HG02884 (cell line): Measurements from ENCODE around the gene PCDHGA7.
"Not testable (repeated sequence)": the region's sequence is repeated elsewhere in the genome, so short reads cannot be mapped to it uniquely, and the experiment has no call there.

Experiments
- ATAC-seq: cut with Tn5 transposase; IDR thresholded peaks from one replicate; pipeline ENCODE4 v1.9.1; 2021; ENCODE audit warnings: mild to moderate bottlenecking, moderate library complexity; ENCODE audit not compliant: unreplicated experiment

Gene PCDHGA7

DNA sequence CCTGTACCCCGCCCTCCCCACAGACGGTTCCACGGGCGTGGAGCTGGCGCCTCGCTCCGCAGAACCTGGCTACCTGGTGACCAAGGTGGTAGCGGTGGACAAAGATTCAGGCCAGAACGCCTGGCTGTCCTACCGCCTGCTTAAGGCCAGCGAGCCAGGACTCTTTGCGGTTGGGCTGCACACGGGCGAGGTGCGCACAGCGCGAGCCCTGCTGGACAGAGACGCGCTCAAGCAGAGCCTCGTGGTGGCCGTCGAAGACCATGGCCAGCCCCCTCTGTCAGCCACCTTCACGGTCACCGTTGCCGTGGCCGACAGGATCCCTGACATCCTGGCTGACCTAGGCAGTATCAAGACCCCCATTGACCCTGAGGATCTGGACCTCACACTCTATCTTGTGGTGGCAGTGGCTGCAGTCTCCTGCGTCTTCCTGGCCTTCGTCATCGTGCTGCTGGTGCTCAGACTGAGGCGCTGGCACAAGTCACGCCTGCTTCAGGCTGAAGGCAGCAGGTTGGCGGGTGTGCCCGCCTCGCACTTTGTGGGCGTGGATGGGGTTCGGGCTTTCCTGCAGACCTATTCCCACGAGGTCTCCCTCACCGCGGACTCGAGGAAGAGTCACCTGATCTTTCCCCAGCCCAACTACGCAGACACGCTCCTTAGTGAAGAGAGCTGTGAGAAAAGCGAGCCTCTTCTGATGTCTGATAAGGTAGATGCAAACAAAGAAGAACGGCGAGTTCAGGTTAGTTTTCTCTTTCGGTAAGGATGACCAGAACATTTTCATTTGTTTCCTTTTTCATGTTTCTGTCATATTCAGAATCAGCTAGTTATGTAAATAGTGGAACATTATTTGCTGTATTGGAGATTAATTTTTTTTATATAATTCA lies 16.3 kb upstream of the PCDHGA7 start:
- no peak for ATAC-seq

DNA sequence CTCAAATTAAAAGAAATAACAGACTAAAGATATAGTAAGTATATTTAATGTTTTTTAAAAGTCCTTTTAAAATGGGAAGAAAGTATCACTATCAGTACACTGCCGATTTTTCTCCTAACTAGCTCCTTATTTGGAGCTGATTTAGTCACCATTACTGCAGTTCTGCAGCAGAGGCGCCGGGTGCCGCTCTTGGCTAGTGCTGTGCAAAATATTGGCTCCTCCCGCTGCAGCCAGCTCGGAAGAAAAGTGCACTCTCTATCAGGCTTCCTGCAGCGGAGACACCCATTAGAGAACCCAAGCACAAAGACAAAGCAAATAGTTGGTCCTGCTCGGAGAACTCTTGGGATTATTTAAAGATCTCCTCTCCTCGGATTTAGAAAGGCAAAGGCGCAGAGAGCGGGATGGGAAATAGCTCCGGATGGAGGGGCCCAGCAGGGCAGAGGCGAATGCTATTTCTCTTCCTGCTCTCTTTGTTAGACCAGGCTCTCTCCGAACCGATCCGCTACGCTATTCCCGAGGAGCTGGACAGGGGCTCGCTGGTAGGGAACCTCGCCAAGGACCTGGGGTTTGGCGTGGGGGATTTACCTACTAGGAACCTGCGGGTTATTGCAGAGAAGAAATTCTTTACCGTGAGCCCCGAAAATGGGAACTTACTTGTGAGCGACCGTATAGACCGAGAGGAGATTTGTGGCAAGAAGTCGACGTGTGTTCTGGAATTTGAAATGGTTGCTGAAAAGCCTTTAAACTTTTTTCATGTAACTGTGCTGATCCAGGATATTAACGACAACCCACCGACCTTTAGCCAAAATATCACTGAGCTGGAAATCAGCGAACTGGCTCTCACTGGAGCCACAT lies 12.3 kb upstream of the PCDHGA7 start, which contains the start of gene PCDHGB3:
Gene PCDHGB3 (plus strand): TSS at position 249 of the 855 bp plus-strand sequence. CDS start 153 bp downstream, at position 402.
- peak; percentile 98 for ATAC-seq

DNA sequence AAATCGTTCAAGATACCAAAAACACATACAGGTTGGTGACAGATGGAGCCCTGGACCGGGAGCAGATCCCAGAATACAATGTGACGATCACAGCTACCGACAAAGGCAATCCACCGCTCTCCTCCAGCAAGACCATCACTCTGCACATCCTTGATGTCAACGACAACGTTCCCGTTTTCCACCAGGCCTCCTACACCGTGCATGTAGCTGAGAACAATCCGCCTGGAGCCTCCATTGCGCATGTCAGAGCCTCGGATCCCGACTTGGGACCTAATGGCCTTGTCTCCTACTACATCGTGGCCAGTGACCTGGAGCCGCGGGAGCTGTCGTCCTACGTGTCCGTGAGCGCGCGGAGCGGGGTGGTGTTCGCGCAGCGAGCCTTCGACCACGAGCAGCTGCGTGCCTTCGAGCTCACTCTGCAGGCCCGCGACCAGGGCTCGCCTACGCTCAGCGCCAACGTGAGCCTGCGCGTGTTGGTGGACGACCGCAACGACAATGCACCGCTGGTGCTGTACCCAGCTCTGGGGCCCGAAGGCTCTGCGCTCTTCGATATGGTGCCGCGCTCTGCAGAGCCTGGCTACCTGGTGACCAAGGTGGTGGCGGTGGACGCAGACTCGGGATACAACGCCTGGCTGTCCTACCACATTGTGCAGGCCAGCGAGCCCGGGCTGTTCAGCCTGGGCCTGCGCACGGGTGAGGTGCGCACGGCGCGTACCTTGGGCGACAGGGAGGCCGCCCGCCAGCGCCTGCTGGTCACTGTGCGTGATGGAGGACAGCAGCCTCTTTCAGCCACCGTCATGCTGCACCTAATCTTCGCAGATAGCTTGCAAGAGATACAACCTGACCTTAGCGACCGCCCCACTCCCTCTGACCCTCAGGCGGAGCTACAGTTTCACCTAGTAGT lies 10.7 kb upstream of the PCDHGA7 start:
- ATAC-seq = no peak

- ATAC-seq = no peak
Measured at GRCh38 chr5:141373673-141374317, 8.7 kb upstream of the PCDHGA7 start, which contains the start of gene PCDHGA6. Gene PCDHGA6, plus strand, starts transcription at chr5:141373891. Its CDS starts 193 bp downstream, at chr5:141374084.

DNA sequence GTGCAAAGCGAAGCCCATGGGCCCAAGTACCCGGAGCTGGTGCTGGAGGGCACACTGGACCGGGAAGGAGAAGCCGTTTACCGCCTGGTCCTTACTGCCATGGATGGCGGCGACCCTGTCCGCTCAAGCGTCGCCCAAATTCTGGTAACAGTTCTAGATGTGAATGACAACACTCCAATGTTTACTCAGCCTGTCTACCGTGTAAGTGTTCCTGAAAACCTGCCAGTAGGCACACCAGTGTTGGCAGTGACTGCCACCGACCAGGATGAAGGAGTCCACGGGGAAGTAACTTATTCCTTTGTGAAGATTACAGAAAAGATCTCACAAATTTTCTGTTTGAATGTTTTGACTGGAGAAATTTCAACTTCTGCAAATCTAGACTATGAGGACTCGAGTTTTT lies 7.9 kb upstream of the PCDHGA7 start:
- no peak for ATAC-seq

- not testable (repeated sequence) for ATAC-seq
Measured at GRCh38 chr5:141375444-141376155, 6.9 kb upstream of the PCDHGA7 start.

DNA sequence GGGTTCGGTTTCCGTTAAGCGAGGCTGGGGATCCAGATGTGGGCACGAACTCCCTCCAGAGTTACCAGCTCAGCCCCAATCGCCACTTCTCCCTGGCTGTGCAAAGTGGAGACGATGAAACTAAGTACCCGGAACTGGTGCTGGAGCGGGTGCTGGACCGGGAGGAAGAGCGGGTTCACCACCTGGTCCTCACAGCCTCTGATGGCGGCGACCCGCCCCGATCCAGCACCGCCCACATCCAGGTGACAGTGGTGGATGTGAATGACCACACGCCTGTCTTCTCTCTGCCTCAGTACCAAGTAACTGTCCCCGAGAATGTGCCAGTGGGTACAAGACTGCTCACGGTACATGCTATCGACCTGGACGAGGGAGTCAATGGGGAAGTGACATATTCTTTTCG lies 803 bp downstream of the PCDHGA7 start:
- ATAC-seq = no peak

GRCh38 chr5:141384471-141385267 lies 2.1 kb downstream of the PCDHGA7 start:
- ATAC-seq = no peak

DNA sequence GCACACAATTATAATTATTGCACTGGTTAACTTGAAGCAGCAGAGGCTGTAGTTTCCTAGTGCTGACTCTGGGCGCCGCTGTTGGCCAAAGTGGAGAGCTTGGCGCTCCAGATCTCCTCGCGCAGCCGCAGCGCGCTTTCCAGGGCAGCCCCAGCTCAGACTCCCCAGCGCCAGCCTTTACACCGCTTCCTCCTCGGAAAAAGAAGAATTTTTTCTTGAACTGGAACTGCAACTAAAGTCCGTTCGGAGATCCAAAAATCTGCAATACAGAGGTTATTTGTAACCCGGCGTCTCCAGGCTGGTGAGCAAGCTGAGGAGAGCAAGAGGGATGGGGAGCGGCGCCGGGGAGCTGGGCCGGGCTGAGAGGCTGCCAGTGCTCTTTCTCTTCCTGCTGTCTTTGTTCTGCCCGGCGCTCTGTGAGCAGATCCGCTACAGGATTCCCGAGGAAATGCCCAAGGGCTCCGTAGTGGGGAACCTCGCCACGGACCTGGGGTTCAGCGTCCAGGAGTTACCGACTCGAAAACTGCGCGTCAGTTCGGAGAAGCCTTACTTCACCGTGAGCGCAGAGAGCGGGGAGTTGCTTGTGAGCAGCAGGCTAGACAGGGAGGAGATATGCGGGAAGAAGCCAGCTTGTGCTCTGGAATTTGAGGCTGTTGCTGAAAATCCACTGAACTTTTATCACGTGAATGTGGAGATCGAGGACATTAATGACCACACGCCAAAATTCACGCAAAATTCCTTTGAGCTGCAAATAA lies 5.2 kb downstream of the PCDHGA7 start, which contains the start of gene PCDHGB4:
Gene PCDHGB4 (plus strand): TSS at position 142 of the 755 bp plus-strand sequence. CDS start 187 bp downstream, at position 329.
- peak; percentile 95 for ATAC-seq

- no peak for ATAC-seq
Measured at GRCh38 chr5:141388661-141389060, 6.1 kb downstream of the PCDHGA7 start.

- no peak for ATAC-seq
Measured at GRCh38 chr5:141389153-141390042, 6.9 kb downstream of the PCDHGA7 start.

- ATAC-seq = no peak
Measured at GRCh38 chr5:141392429-141393198, 10.1 kb downstream of the PCDHGA7 start, which contains the start of gene PCDHGA8. Gene PCDHGA8, plus strand, starts transcription at chr5:141392633. Its CDS starts 181 bp downstream, at chr5:141392814.

DNA sequence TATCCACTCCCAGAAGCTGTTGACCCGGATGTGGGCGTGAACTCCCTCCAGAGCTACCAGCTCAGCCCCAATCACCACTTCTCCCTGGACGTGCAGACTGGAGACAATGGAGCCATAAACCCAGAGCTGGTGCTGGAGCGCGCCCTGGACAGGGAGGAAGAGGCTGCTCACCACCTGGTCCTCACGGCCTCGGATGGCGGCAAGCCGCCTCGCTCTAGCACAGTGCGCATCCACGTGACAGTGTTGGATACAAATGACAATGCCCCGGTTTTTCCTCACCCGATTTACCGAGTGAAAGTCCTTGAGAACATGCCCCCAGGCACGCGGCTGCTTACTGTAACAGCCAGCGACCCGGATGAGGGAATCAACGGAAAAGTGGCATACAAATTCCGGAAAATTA lies 10.7 kb downstream of the PCDHGA7 start:
- ATAC-seq = no peak

DNA sequence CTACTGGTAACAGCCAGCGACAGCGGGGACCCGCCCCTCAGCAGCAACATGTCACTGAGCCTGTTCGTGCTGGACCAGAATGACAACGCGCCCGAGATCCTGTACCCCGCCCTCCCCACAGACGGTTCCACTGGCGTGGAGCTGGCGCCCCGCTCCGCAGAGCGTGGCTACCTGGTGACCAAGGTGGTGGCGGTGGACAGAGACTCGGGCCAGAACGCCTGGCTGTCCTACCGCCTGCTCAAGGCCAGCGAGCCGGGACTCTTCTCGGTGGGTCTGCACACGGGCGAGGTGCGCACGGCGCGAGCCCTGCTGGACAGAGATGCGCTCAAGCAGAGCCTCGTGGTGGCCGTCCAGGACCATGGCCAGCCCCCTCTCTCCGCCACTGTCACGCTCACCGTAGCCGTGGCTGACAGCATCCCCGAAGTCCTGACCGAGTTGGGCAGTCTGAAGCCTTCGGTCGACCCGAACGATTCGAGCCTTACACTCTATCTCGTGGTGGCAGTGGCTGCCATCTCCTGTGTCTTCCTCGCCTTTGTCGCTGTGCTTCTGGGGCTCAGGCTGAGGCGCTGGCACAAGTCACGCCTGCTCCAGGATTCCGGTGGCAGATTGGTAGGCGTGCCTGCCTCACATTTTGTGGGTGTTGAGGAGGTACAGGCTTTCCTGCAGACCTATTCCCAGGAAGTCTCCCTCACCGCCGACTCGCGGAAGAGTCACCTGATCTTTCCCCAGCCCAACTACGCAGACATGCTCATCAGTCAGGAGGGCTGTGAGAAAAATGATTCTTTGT lies 12.1 kb downstream of the PCDHGA7 start:
- ATAC-seq = not testable (repeated sequence)
